HG03159 (cell line): ENCODE results near the gene ZDHHC14.
"Not testable (repeated sequence)": the region's sequence is repeated elsewhere in the genome, so short reads cannot be mapped to it uniquely, and the experiment has no call there.

Experiments used
- ATAC-seq: cut with Tn5 transposase; IDR thresholded peaks from one replicate; pipeline ENCODE4 v1.9.1; 2021; ENCODE audit warnings: mild to moderate bottlenecking, moderate library complexity; ENCODE audit not compliant: unreplicated experiment

The ZDHHC14 gene

GRCh38 chr6:157676241-157676640 is 295.3 kb downstream of the ZDHHC14 start:
- ATAC-seq, result no peak

- no peak for ATAC-seq
Observed at GRCh38 chr6:157677235-157677634, 296.2 kb downstream of the ZDHHC14 start.

DNA sequence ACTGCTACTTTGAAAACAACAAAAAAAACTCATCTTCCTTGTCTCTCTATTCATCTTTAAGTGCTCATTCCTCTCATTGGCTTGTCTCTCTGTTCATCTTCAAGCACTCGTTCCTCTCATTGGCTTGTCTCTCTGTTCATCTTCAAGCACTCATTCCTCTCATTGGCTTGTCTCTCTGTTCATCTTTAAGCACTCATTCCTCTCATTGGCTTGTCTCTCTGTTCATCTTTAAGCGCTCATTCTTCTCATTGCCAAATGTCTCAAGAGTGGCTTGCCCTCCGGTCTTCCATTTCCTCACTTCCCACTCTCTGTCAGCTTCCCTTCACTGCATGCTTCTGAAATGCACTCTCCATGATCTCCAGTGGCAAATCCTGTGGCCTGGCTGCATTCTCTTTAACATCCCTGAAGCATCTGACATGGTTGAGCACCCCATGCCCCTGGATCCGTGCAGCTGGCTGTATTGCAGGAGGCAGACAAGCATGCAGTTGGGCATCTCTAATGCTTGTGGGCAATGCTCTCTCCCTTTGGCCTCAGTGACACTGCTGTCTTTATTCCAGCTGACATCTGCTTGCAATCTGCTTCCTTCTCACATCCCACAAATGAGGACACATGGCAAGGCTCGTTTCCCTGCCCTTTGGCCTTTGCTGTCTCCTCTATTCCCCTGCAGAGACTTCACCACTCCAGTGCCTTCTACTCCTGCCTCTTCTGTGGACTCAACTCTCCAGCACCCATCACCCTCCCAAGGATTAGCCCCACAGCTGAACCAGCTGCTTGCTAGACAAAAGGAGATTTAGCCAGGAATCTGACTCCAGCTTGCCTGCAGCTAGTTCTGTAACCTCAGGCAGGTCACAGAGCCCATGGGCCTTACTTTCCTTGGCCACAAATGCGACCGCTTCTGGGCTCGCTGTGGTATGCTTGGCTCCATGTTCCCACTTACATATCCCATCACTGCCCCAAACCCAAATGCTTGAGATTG is 298.9 kb downstream of the ZDHHC14 start:
- no peak for ATAC-seq

GRCh38 chr6:157681041-157681650 is 300.2 kb downstream of the ZDHHC14 start:
- ATAC-seq, result no peak

GRCh38 chr6:157682856-157683481 is 302.0 kb downstream of the ZDHHC14 start:
- ATAC-seq, result no peak

DNA sequence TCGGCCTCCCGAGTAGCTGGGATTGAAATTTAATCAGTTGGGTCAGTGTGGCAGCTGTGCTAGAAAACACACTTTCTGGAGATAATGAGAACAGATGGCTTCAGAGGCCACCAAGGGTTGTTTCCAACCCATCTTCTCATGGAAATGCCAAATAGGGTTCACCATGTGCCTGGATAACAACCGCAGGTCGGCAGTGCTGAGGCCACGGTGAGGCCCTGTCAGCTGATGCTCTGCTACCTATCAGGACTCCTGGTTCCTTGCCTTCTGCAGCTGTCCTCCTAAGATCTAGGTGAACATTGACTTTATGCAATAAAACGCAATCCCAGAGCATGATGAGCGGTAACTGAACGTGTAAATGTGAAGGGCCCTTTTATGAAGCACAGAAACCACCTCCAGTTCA is 302.7 kb downstream of the ZDHHC14 start:
- ATAC-seq, result no peak

- no peak for ATAC-seq
Observed at GRCh38 chr6:157684620-157685299, 303.8 kb downstream of the ZDHHC14 start.

DNA sequence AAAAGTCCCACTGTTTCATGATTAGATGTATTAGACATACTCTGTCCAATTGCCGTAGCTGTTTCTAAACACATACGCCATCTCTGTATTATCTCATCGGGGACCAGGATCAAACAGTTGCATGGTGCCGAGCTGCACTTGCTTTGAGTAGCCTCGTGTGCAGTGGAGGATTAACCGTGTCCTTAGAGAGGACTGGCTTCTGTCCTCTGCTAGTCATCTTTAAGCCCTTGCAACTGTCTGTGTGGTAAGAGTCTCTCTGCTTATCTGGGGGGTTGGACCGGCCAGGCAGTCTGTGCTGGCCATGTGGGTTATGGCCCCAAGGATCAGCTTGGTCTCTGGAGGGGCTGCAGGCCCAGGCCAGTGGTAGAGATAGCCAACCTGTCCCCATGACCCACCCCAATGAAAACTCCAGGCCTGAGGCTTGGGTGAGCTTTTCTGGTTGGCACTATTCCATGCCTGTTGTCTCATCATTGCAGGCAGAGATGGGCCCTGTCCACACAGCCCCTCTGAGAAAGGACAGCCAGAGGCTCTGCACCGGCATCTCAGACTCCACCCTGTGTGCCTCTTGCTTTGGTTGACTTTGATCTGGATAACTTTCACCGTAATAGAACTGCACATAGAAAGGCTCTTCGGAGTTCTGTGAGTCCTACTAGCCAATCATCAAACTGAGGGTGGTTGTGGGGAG is 304.7 kb downstream of the ZDHHC14 start:
- ATAC-seq, result no peak

- ATAC-seq, result no peak
Observed at GRCh38 chr6:157688275-157688959, 307.4 kb downstream of the ZDHHC14 start.

DNA sequence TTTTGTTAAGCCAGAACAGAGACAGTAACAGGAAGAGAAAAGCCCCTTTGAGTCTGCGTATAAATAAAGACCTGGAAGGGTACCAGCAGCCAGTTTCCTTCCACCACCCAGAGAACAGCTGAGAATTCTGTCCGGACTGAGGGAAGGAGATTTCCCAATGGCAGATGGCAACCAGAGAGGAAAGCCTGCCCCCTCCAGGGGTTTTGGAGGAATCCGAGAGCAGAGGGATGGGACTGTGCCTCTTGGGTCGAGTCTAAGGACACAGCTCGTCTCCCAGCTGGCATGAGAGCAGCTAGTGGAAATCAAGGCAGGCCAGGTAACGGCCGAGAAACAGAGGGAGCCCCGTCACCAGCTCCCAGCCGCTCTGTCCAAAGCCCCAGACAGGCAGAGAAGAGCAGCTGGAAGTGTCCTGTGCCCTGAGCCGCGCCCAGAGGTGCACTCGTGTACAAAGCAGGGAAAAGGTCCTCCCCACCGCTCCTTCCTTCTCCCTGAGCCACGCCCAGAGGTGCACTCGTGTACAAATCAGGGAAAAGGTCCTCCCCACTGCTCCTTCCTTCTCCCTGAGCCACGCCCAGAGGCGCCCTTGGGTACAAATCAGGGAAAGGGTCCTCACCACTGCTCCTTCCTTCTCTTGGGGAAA is 308.1 kb downstream of the ZDHHC14 start:
- ATAC-seq, result no peak

- no peak for ATAC-seq
Observed at GRCh38 chr6:157689875-157690274, 308.9 kb downstream of the ZDHHC14 start.

GRCh38 chr6:157690441-157691210 is 309.6 kb downstream of the ZDHHC14 start:
- ATAC-seq, result no peak

DNA sequence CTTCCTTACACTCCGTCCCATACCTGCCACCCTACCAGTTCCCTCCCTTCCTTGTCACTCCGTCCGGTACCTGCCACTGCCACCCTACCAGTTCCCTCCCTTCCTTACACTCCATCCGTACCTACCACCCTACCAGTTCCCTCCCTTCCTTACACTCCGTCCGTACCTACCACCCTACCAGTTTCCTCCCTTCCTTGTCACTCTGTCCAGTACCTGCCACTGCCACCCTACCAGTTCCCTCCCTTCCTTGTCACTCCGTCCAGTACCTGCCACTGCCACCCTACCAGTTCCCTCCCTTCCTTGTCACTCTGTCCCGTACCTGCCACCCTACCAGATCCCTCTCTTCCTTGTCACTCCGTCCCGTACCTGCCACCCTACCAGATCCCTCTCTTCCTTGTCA is 310.6 kb downstream of the ZDHHC14 start:
- ATAC-seq, result not testable (repeated sequence)

GRCh38 chr6:157693867-157694266 is 312.9 kb downstream of the ZDHHC14 start:
- ATAC-seq, result no peak

DNA sequence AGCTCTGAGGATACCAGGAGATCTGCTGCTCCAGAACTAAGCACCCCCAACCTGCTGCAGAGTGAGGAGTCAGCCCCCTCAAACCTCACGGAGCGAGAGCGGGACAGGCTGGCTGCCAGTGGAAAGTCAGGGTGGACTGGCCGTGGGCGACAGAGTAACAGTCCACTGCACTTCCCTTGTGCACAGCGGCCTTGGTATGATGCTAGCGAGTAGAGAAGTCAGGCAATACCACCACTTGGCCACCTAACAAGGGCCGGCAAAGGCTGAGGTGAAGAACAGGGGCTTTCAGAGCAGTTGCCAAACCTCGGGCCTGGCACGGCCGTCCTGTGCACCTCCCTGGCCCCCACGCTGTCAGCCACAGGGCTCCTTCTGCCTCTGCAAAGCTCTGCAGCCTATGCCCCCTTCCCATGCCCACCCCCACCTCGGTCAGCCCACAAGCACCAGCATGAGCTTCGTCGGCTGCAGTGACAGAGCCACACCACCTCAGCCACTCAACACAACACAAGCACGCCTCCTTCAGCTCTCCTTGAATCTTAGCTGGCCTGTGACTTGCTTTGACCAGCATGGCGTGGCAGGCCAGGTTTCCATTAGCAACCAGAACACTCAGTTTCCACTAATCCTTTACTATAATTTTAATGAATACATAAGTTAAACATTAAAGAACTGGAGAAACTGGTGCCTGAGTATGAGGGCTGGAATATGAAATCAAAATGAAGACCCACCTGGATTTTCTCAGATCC is 314.5 kb downstream of the ZDHHC14 start:
- no peak for ATAC-seq

DNA sequence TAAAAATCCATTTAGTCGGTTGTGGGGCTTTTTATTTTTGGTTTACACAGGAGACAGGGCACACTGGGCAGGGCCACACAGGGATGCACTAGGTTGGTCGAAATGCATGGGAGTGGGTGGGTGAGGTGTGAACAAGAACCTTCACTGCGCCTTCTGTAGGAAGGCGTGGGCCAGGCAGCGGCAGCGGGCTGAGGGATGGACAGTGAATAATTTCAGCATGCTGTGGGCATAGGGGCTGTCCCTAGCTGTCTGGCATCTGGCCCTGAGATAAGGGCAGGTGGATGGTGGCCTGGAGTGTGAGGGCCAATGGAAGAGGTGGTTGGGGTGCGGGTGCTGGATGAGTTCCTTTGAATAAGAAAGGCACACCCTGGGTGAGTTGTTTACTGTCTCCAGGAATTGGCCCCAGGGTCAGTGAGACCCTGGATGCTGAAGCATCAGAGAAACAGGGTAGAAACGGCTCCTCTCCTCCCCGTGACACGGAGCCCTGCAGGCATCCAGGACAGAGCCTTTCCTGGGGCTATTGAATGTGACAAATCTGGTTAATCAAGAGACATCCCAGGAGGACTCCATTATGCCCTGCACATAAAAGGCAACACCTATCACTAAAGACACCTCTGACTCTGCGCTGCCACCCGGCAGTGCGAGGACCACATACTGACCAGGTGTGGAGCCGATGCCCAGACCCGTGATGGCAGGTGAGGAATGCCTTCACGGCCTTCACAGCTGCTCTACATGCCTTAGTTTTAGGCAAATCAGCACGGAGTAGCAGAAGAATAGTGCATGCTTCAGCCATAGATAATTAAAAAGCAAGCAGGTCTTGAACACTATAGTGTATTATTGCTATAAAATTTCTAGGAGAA is 319.0 kb downstream of the ZDHHC14 start:
- no peak for ATAC-seq

DNA sequence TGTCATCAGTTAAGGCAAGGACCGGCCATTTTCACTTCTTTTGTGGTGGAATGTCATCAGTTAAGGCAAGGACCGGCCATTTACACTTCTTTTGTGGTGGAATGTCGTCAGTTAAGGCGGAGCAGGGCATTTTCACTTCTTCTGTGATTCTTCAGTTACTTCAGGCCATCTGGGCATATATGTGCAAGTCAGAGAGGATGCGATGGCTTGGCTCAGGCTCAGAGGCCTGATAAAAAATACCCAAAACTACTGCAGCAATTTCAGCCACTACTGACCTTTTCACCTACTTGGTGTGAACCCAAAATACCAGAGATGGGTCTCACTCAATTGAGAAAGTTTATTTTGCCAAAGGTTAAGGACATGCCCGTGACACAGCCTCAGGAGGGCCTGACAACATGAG is 325.4 kb downstream of the ZDHHC14 start:
- ATAC-seq, result not testable (repeated sequence)
